HG02759 (cell line): ENCODE data around the gene CC2D2A.
"Not testable (repeated sequence)": the region's sequence is repeated elsewhere in the genome, so short reads cannot be mapped to it uniquely, and the experiment has no call there.

ENCODE experiments used
- ATAC-seq: cut with Tn5 transposase; IDR thresholded peaks from one replicate; pipeline ENCODE4 v1.9.1; 2021; ENCODE audit warnings: mild to moderate bottlenecking, moderate library complexity; ENCODE audit not compliant: unreplicated experiment

The CC2D2A gene

DNA sequence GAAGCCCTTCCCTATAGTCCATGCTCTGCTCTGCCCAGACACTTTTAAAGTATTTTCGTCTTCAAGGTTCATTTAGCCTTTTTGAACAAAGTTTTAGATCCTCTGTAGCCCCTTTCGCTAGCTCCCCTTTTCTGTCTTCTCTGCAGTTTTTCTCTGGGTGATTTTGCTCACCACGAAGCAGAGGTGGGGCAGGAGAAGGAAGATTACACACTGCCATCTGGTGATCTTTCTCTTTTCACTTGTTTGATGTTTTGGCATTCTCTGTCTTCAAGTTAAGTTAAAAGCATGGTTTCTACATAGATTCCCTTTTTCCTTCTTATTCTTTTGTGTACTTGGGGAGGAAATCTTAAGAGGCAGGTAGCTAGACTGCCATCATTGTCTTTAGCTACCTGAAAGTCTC, 43.9 kb downstream of the CC2D2A start:
- ATAC-seq: no peak

- ATAC-seq: no peak
Observed at GRCh38 chr4:15515106-15515505, 45.4 kb downstream of the CC2D2A start.

GRCh38 chr4:15516494-15516893, 46.8 kb downstream of the CC2D2A start:
- no peak for ATAC-seq

DNA sequence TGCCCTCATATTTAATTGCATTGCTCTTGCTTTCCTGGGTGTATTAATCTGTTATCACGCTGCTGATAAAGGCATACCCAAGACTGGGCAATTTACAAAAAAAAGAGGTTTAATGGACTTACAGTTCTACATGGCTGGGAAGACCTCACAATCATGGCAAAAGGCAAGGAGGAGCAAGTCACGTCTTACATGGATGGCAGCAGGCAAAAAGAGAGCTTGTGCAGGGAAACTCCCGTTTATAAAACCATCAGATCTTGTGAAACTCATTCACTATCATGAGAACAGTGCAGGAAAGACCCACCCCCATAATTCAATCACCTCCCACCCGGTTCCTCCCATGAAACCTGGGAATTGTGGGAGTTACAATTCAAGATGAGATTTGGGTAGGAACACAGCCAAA, 48.0 kb downstream of the CC2D2A start:
- ATAC-seq: not testable (repeated sequence)

- ATAC-seq: no peak
Observed at GRCh38 chr4:15521442-15522039, 51.9 kb downstream of the CC2D2A start.

GRCh38 chr4:15525080-15525479, 55.4 kb downstream of the CC2D2A start:
- no peak for ATAC-seq

GRCh38 chr4:15526924-15527592, 57.4 kb downstream of the CC2D2A start:
- no peak for ATAC-seq

DNA sequence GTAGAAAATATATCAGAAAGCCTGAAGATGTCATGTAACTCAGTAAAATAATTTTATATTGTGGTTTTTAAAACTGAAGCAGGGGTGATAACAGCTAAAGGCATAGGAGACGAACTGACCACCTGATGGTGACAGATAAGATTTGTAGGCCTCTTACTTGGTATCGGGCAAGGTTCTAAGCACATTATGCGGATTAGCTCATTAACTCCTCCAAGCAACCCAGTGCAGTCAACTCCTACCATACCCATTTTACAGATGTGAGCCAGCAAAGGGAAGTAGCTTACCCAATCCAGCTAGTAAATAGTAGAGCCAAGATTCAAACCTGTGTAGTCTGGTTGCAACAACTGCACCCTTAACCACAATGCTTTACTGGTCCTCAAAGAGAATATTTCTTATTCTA, 62.1 kb downstream of the CC2D2A start:
- ATAC-seq: no peak

GRCh38 chr4:15533817-15534216, 64.1 kb downstream of the CC2D2A start:
- ATAC-seq: no peak

- ATAC-seq: no peak
Observed at GRCh38 chr4:15535599-15535998, 65.9 kb downstream of the CC2D2A start.

DNA sequence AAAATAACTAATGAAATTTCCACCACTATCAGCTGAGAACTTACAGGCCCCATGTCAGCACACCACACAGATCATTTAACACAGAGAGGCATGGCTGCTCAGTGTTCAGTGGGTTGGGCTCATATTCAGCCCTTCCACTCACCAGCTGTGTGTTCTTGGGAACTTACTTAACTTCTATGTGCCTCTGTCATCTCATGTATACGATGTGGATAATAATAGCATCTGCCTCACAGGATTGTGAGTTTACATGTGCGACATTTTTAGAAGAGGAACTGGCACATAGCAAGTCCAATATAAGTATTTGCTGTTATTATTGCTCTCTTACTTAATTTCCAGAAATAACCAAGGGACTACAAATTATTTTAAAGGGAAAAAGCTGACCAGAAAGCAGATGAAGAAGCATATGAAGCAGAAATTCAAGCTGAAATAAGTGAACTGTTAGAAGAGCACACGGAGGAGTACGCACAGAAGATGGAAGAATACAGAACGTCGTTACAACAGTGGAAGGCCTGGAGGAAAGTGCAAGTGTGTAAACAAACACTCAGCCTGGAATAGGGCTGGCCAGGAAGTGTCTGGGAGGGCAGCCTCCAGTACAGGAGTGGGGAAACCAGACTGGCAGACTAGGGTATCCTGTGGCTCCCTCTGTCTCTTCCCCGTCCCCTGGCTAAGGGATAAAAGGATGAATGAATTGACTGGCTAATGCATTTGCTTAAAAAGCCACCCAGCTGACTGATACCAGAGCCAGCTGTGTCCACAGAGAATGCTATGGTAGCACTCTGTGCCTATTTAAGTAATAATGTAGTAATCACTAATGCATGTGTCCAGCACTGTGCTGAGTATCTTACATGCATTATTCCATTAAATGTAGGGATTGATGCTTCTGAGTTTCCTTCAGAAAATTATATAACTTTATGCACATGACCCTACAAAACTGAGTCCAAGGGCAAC, 67.1 kb downstream of the CC2D2A start:
- no peak for ATAC-seq

DNA sequence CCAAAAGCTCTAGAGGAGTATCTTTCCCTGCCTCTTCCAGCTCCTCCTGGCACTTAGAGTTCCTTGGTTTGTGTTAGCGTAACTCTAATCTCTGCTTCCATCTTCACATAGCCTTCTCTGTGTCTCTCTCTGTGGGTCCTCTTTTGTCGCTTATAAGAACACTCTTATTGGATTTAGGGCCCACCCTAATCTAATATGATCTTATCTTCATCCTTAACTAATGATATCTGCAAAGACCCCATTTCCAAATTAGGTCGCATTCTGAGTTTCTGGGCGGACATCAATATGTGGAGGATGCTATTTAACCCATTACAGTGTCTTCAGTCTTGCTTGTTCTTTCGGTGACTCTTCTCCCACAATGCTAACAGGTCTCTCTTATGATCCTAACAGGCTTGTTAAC, 72.3 kb downstream of the CC2D2A start:
- no peak for ATAC-seq

- ATAC-seq: no peak
Observed at GRCh38 chr4:15542760-15543159, 73.1 kb downstream of the CC2D2A start.

DNA sequence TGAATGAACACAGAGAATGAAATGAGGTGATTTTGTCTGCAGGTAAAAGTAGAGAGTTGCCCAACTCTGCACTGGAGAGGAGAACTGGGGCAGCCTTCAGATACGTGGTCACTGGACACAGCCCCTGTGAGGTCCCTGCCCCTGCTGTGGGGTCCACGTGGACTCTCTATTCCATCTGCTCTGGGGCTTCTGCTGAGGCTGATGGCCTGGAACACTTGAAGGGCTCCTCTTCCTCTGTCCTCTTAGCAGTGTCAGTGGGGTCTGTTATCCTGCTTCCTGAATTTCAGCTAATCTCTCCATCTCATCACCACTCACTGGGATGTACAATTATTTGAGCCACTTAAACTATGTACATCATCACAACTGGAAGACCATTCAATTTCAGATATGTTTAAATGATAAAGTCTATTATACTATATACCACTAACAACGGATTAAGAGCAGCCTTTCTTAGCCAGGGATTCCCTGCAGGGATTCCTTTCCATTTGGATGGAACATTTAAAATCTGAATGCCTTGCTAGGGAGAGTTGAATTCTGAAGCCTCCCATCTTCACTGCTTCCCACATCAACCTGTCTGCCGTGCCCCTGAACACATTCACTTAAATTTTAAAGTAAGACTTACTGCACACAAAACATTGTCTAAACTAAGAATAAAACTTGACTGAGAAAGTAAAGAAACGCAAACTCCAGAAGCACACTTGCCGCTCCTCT, 74.0 kb downstream of the CC2D2A start:
- no peak for ATAC-seq

DNA sequence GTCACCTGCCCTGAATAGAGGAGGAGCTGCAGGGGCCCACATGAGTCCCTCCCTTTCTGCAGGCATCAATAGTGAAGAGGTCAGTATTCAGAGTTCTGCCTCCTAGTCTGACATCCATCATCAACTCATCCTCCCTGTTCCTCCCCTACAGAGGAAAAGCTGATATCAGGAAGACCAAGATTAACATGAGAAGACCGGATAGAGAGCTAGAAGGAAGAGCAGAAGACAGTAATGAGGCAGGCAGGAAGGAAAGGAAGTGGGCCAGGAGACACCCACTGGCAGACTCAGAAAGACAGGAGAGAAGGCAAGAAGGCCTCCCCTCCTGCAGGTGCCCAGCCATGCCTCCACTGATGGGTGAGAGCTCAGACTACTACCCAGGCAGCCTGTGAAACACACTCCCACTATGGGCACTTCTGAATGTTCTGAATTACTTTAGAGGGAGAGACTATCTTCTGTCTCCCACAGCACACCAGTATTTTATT, 74.6 kb downstream of the CC2D2A start:
- ATAC-seq: no peak

- ATAC-seq: no peak
Observed at GRCh38 chr4:15545371-15545770, 75.7 kb downstream of the CC2D2A start.

GRCh38 chr4:15547392-15547791, 77.7 kb downstream of the CC2D2A start:
- no peak for ATAC-seq

DNA sequence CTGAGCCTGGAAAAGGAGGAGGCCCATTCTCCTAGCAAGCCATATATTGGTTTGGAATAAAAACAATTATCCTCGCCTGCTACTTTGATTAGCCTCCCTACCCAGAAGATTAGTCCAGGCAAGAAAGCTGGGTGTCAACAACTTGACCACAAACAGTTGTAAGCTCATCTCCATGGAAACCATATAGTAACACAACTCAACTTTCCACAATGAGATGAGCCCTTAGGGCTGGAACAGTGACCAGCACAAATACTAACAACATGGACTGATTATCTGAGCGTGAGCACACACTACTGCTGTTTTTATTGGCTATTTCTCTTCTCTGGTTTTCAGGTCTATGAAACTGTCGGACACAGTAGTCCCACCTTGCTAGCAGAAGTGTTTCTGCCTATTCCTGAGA, 80.8 kb downstream of the CC2D2A start:
- no peak for ATAC-seq

GRCh38 chr4:15551740-15552446, 82.2 kb downstream of the CC2D2A start:
- no peak for ATAC-seq

DNA sequence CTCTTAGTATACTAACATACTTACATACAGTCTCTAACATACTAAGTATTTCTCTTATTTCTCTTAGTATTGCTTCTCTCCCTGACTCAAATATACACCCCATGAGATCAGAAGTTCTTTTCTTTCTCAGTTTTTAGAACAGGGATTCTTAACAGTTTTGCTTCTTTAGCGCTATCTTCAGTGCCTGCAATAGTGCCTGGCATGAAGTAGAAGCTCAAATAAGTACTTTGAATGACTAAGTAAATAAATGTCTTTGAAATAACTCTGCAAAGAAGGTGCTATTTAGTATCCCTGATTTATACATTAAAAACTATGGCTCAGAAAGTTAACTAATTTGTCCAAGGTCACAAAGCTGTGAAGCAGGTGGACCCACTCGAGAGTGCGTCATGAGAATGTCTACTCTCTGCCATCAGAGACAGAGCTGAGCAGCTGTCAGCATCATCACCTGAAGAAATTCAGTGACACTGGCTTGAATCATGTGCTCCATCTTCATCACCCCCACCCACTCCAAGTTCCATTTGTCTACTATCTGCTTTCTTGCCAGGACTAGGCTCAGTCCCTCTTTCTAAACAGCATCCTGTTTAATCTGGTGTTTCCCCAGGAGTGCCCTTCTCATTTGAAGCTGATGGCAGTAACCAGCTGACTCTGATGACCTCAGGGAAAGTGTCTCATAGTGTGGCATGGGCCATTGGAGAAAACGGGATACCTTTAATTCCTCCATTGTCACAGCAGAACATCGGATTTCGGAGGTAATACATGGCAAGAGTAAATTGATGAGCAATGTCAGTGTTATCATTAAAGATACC, 83.1 kb downstream of the CC2D2A start:
- no peak for ATAC-seq
